Glomerular visceral epithelial cell (primary cell): ENCODE results near the gene CREBBP.

ENCODE experiments used
- DNase-seq: peaks from one replicate; pipeline ENCODE4 v3.0.0-alpha.2; 2016; ENCODE audit errors: extremely low spot score

The CREBBP gene

GRCh38 chr16:3797904-3798811 is 82.4 kb downstream of the CREBBP start:
- DNase-seq, result no peak

- no peak for DNase-seq
Measured at GRCh38 chr16:3797473-3797872, 83.0 kb downstream of the CREBBP start.

DNA sequence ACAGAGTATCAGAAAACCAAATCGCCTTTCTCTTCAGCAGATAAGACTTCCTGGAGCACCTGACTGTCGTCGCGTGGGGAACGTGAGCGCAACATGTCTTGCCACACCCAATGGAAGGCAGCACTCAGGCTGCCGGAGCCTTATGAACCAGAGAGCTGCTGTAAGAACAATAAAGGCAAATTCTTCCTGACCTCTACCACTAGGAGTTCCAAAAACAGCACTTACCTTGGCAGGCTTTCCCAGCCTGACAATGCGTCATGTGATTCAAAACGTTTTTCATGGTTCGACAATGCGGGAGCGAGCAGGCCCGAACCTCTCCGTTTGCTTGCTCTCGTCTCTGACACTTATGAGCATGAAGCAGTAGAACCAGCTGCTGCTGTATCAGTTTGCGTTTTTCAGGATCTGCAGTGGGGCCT is 87.3 kb downstream of the CREBBP start:
- no peak for DNase-seq

- DNase-seq, result no peak
Measured at GRCh38 chr16:3792472-3793012, 88.0 kb downstream of the CREBBP start.

GRCh38 chr16:3791701-3792100 is 88.8 kb downstream of the CREBBP start:
- no peak for DNase-seq

DNA sequence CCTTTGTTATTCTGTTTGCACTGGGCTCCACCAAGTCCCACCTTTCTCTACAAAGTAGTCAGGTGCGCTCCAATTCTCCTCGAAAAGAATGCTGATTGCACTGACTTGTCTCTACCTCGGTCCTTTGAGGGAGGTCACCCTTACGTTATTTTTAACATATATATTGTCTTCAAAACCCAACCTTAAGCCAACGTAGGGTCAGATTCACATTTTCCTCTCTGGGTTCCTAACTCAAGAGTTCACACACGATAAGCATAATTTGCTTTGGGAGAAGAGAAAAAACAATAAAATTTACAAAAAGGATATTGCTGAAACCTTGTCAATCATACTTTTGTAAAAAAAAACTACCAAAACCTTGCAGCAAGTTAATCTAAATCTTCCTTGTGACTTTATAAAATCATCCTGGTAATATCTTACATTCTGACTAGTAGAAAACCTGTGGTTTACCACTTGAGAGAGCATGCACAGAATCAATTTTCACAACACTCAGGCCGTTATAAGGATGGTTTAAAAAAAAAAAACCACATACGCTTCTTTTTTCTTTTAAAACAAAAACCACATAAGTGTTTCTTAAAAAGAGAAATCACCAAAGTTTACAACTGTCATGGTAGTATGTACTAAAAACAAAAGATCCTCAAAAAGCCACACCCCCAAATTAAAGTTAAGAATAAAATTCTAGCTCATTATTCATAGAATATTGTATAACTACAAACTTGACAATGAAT is 91.0 kb downstream of the CREBBP start:
- peak; percentile 24 for DNase-seq

DNA sequence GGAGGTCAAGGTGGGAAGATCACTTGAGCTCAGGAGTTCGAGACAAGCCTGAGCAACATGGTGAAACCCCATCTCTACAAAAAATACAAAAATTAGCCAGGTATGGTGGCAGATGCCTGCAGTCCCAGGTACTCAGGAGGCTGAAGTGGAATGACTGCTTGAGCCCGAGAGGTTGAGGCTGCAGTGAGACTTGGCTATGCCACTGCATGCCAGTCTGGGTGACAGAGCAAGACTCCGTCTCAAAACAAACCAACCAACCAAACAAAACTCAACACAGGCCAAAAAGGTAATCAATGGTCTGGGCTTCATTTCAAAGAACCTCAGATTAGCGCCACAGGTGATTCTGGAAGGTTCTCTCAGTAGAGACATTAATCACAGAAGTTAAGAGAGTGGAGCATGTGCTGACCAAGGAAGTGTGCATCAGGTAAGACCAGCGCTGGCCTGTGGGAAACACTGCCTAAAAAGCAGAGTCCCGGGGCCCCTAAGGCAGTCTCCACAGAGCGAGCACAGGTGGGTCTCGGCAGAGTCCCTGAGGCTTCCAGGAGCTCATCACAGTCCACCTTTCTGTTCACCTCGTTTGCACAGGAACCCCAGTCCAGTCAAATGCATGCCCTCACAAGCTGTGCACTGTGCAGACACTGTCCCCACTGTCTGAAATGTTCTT is 91.7 kb downstream of the CREBBP start:
- DNase-seq, result no peak

- DNase-seq, result no peak
Measured at GRCh38 chr16:3787924-3788661, 92.4 kb downstream of the CREBBP start.

- no peak for DNase-seq
Measured at GRCh38 chr16:3785413-3785812, 95.1 kb downstream of the CREBBP start.

- DNase-seq, result no peak
Measured at GRCh38 chr16:3783516-3783915, 97.0 kb downstream of the CREBBP start.

GRCh38 chr16:3782566-3782965 is 97.9 kb downstream of the CREBBP start:
- no peak for DNase-seq

GRCh38 chr16:3781421-3781820 is 99.1 kb downstream of the CREBBP start:
- no peak for DNase-seq

- DNase-seq, result peak; percentile 17
Measured at GRCh38 chr16:3780570-3780969, 99.9 kb downstream of the CREBBP start.

- no peak for DNase-seq
Measured at GRCh38 chr16:3776316-3776715, 104.2 kb downstream of the CREBBP start.

GRCh38 chr16:3774819-3775218 is 105.7 kb downstream of the CREBBP start:
- no peak for DNase-seq

DNA sequence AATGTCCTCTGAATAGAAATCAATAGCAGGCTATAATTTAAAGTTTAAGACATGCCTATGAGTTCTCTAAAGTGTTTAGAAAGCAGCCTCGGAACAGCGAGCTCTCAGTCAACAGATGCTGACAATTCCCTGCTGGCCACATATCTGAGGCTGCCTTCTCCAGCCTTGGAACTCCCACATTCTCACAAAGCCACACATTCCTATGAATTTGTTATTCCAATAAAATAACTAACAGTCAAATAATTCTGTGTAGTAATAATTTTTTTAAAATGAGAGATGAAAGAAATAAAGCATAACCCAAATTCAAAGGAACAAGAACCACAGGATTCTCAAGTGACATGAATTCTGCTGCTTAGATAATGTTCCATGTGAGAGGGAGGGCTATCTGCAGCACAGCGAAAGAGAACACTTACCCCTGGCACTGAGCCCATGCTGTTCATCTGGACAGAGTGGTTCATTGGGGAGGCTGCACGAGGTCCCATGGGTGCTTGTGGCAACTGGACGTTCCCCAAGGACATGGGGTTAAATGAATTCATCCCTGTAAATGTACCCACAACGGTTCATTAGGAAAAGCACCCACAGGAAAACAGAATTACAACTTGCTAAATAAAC is 106.3 kb downstream of the CREBBP start:
- DNase-seq, result no peak

DNA sequence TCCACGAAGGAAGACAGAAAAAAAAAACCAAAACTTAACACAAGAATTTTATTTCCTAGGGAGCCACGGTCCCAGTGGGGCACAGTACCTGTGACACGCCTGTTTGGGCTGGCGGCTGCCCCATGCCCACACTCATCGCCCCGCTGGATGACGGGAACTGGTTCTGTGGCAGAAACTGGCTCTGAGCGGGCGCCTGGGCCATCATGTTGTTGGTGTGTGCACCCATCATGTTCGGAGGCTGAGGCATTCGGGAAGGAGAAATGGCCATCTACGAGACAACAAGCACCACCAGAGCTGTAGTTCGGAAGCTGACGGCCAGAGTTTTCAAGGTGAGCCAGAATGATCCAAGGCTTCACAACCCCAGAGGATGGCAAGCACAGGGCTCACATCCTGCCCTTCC is 106.8 kb downstream of the CREBBP start:
- DNase-seq, result no peak

- no peak for DNase-seq
Measured at GRCh38 chr16:3771513-3771912, 109.0 kb downstream of the CREBBP start.

DNA sequence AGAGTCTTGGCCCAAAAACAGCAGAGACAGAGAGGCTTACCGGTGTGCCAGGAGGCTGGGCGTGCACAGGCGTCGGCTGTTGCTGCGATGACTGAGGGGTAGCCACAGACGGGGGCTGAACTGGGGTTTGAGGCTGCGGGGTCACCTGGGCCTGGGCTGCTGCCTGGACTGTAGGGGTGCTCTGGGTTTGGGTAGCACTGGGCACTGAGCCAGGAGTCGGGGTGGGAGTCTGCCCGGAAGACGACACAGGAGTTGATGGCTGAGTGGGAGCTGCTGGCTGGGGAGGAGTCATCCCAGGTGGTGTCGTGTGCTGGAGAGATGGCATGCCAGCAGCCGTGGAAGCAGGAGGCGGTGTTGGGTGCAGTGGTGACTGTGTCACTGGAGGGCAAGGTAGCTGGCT is 110.0 kb downstream of the CREBBP start:
- no peak for DNase-seq

- no peak for DNase-seq
Measured at GRCh38 chr16:3769942-3770341, 110.6 kb downstream of the CREBBP start.

DNA sequence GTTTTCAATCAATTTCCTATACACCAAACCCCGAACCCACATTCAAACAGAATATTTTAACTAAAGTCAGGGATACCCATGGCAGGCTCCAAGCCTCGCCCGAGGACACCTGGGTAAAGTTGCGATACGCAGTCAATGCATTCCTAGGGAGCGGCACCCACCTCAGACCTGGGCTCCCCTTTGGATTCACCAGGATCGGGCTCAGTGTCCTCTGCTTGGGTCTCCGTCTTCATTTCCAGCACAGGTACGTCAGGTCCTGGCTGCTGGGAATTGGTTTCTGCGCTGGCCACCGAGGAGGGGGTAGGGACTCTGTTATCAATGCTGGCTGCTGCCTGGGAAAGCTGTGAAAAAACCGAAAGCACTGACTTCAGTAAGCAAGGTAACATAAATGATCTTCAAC is 111.5 kb downstream of the CREBBP start:
- no peak for DNase-seq
